Skin of body (tissue), 2 donors: ENCODE data around the gene MKLN1. TPM values are rescaled to one million over a fixed set of nuclear protein-coding genes. Genes with fewer than 3 reads are reported as not detected.
"Not testable (repeated sequence)": the region's sequence is repeated elsewhere in the genome, so short reads cannot be mapped to it uniquely, and the experiment has no call there.

ENCODE experiments used
- DNase-seq: peaks from one replicate; lab custom pipeline; 2025; lab: John Stamatoyannopoulos, UW
- total RNA-seq: library from RNA; depleted of rRNA; stranded (reverse); fragments of >200 nt; gene quantifications from one replicate; pipeline ENCODE4 v1.2.3, GENCODE V29; 2014

The MKLN1 gene
- total RNA-seq, 1 donor from 2014 or later = 62.3 TPM

DNA sequence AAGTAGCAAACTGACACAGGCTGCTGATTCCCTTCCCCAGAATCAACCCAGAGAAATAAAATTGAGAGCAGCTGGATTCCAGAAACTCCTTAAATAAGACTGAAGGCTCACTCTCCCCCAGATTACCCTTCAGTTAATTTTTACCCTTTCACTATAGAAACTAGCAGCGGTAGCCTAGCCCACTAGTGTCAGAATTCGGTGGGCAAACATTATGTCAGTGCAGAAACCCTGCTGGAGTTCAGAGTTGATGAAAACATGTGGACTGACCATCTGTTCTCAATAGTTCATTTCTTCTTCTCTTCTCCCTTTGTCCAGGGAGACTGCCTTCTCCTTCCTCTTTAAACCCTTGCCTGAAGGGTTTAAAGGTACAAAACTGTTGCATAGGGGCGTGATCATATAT, 128.7 kb downstream of the MKLN1 start:
- no peak for DNase-seq

DNA sequence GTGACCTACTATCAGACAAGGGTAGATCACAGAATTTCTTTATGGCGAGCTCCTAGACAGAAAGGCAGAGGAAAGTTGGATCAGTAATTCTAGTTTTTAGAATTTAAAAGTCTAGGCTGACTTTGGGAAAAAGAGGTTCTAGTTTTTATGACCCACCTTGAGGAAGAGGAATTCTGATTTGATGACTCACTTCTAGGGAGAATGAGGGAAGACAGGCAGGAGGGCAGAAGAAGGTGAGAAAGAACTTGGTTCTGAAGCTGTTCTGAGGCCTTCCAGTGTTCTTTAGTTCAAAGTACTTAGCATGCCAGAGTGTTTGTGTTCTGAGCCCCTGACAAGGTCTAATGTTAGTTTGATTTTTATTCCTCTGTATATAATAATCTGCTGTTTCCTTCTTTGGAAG, 131.6 kb downstream of the MKLN1 start:
- DNase-seq = no peak

DNA sequence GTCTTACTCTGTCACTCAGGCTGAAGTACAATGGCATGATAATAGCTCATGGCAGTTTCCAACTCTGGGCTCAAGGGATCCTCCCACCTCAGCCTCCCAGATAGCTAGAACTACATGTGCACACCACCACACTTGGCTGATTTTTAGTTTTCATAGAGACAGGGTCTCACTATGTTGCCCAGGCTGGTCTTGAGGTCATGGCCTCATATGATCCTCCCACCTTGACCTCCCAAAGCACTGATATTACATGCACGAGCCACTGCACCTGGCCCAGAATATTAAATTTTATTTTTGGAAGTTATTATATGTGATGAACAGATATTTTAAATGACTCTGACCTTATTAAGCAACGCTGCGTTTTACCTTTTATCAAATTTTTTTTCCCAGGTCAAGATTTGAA, 134.4 kb downstream of the MKLN1 start:
- no peak for DNase-seq

DNA sequence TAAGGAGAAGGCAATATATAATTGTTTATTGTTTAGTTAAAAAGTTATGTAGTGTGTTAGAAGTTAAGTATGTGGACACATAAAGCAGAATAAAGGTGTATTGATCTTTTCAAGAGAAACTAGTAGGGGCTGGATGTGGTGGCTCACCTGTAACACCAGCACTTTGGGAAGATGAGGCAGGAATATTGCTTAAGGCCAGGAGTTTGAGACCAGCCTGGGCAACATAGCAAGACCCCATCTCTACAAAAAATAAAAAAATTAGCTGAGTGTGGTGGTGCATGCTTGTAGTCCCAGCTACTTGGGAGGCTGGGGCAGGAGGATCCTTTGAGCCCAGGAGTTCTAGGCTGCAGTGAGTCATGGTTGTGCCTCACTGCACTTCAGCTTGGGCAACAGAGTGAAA, 135.0 kb downstream of the MKLN1 start:
- DNase-seq = not testable (repeated sequence)

DNA sequence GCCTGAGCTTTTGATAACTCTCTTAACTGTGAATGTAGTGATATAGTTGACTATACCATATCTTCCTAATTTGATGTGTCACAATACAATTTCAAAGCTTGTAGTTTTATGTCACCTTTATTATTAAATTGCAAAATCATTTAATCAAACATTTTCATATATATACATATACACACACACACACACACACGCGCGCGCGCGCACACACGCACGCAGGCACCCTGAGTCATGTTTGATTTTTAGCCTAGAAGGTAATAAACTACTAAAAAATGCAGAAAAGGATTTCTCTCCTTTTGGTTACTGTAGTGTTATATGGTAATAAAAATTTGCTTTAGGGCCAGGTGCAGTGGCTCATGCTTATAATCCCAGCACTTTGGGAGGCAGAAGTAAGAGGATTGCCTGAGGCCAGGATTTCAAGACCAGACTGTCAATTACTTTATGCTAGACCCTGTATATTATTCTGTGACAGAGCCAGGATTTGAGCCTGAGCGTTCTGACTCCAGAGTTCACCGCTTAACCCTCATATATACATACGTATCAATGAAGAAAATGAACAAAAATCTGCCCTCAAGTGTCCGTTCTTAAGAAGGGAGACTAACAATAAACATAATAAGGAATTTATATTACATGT, 139.2 kb downstream of the MKLN1 start:
- no peak for DNase-seq

DNA sequence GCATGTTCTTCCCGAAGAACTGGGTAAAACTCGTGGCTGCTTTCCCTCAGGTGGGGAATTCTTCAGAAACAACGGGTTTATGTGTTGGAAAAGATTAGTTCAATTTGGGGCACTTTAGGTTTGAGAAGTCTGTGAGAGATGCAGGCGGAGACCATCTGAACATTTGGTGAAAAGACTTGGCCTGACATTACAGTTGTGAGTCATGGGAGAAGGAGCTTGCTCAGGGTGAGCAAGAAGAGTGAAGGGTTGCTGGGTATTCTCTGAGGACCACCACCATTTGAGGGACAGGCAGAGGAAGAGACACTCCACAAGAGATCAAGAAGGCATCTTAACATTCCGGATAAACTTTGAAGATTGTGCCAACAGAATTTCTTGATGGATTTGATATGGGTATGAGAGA, 140.1 kb downstream of the MKLN1 start:
- DNase-seq = no peak

DNA sequence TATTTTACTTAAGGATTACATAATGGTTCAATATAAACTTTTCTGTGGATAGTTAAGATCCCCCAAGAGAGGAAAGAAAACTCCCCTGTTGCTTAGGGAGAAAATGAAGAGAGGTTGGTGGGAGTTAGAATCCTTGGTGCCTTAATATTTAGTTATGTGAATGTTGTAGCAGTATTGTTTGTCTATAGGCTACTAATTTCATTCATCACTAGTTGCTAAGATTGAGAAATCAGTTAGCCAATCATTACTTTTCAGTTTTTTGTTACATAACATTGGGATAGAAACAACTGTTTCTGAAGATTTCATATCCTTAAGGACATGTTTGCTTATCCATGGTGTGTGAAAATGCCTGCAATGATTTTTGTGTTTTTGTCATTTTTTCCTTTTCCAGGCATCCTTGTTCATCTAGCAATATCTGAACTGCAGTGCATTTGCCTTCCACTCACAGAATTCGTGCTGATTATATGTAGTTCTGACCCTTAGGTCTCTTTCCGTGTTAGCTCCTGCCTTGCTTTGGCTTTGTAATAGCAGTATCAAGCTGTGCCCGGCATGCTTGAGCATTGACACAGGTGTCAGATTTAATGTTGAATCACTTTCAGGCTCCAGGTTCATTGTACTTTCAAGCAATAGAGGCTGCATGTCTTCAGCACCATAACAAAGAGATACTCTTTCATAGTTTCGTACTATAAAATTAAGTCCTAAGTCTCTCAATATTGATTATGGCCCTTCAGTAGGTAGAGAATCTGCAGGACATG, 143.8 kb downstream of the MKLN1 start:
- DNase-seq = no peak

DNA sequence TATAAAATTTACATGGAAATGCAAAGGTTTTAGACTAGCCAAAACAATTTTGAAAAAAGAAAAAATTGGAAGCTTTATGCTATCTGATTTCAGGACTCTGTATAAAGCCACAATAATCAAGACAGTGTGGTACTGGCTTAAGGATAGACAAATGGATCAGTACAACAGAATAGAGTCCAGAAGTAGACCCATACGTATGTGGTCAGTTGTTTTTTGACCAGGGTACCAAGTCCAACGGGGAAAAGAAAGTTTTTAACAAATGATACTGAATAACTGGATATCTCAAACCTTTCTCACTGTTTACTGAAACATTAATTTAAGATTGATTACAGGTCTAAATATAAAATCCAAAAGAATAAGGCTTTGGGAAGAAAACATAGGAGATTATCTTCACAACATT, 149.1 kb downstream of the MKLN1 start:
- DNase-seq = no peak

DNA sequence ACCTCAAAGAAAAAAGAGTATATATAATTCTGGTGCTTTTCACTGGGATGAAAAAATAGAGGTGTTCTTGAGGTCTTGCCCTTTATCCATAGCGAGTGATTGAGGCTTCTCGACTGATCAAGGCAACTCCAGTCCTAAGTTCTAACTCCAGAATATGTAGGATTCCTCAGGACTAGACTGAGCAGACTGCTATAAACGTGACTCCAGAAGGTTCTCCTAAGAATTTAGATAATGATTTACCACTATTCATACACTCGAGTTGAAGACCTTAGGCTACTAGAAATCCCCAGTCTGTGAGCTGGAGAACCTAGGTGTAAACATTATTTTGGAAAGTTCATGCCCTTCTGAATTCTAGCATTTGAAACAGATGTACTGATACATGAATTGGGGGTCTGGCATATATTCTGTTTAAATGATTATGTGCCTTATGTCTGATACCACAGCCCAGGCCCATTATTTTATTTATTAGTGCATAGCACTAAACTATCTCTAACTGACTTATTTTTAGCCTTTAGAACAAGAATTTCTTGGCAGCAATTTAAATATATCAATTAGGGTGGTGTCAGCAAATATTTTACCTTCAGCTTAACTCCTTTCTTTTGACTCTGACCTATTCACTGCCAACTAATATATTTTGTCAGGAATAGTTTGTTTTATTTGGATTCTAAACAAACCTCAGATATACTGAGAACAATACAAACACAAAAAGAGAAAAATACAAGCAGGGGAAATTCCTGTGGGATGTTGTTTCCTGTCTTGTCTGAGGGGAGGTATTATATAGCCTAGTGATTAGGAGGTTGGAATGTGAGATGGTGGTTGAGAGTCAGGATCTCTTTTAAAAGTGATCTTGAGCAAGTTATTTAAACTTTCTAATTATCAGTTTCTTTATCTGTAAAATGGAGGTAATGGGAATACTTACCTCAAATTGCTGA, 153.0 kb downstream of the MKLN1 start:
- DNase-seq = no peak

DNA sequence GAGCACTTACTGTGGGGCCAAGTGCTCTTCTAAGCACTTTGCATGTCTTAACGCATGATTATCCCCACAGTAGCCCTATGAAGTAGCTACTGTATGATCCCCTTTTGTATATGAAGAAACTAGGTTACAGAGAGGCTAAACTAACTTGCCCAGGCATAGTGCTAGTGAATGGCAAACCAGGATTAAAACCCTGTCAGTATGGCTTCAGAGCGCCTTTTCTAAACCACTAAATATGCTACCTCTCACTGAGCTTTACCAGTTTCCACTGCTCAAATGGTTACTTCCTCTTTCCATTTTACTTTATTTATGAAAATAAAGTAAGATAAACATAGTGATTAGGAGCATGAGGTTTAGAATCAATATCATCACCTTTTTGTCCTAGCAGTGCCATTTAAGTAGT, 155.1 kb downstream of the MKLN1 start:
- DNase-seq = no peak

DNA sequence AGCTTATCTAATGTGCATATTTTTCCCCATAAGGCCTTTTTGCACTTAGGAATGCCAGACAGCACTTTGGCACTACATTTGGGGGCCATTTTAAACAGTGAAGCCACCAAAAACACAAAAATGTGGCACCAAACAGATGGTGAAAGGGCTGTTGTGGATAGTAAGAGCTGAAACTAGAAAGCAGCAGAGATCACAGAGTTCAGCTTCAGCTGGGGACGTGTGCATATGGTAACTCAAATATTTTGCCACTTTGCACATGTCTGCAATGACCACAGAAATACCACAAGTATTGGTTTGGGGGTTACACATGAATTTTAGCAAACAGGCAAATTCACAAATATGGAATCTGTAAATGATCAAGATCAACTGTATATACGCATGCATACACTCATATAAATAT, 155.9 kb downstream of the MKLN1 start:
- no peak for DNase-seq

DNA sequence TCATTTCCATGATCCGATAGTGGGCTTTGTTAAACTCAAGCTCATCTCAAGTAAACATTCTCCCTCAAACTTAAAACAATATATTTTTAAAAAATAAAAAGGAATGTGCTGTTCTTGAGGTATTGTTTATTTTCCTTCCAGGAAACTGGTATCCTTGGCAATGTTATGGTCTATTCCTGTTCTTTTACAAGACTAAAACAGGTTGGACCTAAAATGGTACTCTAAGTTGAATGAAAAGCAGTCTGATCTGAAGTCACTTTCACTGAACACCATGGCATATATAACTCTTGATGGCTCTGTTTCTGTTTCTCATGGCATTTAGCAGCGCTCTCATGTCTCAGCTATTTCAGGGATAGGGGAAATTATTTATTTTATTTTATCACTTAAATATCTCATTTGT, 158.7 kb downstream of the MKLN1 start:
- no peak for DNase-seq

DNA sequence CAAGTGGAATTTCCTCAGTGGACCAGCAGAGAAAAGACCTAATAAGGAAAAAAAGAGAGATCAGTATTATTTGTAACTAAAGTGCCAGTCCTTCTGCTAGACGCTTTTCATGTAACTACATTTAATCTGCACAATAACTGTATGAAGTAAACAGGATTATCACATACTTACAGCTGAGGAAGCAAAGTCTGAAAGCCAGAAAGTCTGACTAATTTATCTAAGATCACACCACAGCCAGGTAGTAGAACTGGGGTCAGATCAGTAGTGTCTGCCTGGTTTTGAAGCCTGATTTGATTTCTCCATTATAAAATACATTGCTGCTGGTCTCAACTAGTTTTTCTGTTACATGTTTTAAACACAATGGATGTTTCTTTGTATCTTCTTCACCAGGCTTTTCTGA, 159.5 kb downstream of the MKLN1 start:
- DNase-seq = no peak

DNA sequence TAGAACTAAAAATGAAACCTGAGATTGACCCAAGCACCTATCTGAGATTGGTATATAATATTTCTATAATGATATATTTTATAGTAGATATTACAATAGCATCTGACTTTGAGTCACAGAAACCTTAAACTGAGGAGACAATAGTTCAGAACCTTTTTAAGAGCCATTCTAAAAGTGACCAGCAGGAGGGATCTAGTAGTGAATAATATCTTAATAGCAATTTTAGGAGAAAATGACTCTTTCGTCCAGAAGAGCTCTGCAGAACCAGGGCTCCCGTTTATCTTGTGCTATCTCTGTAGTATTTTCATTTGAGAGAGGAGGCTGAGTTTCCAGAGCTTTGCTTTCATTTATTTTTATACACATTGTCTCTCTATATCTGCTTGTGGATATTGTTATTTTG, 160.7 kb downstream of the MKLN1 start:
- no peak for DNase-seq

DNA sequence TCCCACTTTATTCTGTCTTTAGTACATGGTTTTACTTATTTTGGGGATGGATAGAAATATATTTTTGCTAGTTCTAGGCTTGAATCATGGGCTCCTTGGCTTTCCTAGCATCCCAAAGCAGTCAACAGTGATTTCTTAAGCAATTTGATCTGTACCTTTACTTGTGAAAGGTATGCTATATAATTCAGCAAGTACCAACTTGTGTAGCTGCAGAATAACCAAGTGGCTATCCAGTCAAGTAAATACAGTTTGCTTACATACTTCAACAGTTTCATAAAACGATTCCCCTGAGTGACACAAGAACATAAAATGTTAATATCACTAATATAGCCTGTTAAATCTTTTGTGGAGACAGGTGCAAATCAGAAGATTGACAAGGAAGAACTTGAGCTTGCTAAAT, 161.5 kb downstream of the MKLN1 start:
- no peak for DNase-seq

DNA sequence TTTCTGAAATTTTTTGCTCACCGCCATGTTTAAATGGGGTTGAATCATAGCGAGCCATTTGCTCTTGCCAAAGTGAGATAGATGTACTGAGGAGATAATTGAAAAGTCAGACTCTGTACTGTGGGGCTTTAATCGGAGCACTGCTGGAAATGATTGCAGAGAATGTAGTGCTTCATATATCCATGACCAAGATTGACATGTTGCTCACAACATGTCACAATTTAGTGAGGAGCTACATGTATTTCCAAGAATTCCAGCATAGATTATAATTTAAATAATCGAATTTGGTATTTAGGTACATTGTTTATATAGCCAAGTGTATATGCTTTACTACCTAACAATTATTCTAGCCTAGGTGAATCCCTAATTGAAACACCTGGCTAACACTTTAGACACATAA, 162.2 kb downstream of the MKLN1 start:
- no peak for DNase-seq

DNA sequence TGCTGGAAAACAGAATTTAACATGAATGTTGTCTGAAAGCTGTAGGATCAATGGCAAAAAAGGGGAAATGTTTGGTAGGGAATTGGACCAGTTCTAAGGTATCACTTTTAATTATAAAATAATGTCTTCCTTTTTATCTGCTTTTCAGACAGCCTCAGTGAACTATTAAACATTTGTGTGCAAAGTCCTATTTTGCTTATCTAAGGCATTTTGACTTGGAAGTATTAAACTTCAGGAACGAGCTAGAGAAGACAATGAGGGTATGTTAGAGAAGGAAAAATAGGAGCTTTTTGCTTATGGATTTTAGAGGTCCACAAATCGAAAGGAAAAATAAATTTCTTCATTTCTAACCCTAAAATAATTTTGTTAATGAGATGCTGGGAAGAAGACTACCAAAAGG, 165.4 kb downstream of the MKLN1 start:
- no peak for DNase-seq

DNA sequence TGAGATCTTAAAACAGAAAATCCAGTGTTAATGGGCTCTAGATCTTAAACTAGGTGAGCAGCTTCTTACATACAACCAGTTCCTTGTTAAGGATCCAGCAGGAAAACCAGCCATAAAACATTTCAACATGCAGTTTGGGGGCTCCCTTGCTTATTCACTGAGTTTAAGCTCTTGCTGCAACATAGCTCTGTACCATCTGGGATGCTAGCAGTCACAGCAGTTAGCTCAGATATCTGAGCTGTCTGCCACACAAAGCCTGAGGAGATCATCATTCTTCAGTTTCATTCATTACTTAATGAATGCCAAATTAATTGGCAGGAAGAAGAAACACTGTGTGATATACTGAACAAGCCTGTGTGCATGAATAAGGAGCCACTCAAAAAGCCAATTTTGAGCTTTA, 165.9 kb downstream of the MKLN1 start:
- DNase-seq = no peak

DNA sequence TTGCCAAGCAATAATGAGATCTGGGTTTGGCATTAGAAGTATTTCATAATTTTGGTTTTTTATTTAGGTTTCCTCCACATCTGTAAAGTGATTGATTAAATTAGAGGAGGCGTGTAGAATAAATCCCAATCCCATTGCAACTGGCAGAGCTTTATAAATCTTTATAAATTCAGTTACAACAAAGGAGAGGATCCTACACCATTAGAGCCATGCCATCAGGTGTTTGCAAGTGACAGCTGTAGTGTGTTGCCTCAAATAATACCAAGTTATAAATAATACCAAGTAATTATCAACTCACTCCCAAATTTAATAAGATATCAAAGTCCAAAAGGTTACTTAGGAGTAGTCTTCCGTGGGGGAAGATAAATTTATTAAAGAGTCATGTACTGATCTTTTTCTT, 166.5 kb downstream of the MKLN1 start:
- DNase-seq = no peak

DNA sequence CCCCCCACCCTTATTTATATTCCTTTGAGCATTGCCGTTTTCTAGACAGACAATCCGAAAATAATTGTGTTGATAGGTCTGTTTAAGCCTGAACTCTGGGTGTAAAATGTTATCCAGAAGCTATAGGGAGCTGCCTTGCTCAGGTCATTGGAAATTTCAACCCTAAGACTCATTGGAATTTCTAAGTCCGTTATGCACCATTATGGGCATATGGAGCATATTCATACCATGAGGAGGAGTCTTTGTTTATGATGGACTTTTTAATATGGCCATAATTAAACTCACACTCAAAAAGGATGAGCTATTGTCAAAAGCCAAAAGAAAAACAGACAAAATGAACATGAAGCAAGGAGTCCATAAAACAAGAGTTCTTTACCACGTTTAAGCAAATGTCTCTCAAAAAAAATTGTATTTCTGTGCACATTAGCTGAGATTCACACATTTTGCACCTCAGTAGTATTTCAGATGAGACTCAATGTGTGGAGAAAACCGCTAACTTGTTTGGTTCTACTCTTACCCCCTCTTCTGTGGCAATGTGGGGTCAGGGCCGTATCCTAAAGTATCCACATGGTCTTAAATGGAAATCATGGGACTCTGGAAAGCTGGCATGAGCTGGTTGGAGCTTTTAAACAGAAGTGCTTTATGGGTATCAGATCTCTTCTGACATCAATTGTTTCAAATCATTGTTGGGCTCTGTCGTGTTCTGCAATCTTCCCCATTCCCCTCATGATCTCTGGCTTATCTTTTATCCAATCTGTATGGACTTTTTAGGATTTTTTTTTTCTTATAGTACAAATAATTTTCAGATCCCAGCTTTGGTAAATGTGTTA, 168.2 kb downstream of the MKLN1 start:
- DNase-seq = no peak

DNA sequence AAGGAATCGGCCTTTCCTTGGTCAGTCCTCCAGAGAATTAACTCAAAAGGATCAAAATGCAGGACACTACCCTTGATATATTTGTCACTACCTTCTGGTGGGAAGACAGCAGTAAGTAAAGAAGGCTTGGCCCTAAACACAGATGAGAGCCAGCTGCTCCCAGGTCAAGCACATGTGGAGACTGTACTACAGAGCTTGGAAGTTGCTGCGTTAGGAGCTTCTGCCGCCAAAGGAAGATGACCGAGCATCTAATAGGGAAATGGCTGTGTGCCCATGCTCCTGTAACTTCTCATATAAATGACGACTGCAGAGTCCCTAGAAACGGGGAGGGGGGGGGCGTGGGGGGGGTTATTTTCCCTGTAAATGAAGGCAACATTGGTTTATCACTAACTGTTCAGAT, 169.8 kb downstream of the MKLN1 start:
- DNase-seq = no peak
